Activated T-cell treated with anti-CD3 and anti-CD28 coated beads, Interleukin-2, amount 50 U/mL, for 48 hours (primary cell): ENCODE data around the gene CCNQ.
A peak's percentile ranks its signal among the peaks of the same experiment; 100 is the strongest.

Experiments used
- DNase-seq, 2 experiments: peaks; one replicate each; pipeline ENCODE4 v3.0.0-alpha.2; 2020

The CCNQ gene

DNA sequence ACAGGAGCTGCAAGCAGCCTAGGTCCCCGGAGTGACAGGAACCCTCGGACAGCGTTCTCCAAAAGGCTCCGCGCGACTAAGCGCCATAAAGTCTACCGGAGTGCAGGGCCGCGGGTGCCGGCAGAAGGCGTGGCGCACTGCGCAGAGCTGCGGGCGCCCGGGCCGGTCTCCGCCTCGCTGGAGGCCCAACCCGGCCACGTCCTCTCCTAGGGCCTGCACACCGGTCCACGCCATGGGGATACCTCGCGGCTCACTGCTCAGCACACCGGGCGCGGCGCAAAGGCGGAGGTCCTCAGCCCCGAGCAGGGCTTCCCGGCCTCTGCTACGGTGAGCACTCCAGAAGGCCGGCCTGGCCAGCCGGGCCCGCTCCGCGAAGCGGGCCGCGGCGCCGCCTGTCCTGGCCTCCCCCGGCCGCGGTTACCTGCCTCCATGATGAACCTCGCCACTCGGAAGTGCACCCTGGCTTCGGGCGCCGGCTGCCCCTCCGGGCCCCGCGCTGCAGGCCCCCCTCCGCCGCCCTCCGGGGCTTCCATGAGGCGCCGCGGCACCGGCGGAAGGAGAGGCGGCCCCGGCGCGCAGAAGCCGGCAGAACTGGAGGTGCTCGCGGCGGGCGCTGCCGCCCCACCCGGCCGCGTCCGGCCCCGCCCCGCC, at the start of gene CCNQ:
Gene CCNQ, minus strand, starts transcription at position 599 of the 651 bp plus-strand sequence. Its CDS starts 66 bp downstream, at position 533.
- peak; percentile 40 to 56 for DNase-seq

- peak; percentile 19 to 20 for DNase-seq
Measured at GRCh38 chrX:153647461-153648357, 48.8 kb upstream of the CCNQ start.

- DNase-seq, result peak; percentile 22 to 36
Measured at GRCh38 chrX:153646620-153647373, 47.9 kb upstream of the CCNQ start, which contains the start of gene DUSP9. DUSP9 (plus strand) TSS chrX:153647203; CDS start chrX:153647954, 751 bp downstream.

GRCh38 chrX:153645921-153646488, 47.1 kb upstream of the CCNQ start:
- no peak for DNase-seq

DNA sequence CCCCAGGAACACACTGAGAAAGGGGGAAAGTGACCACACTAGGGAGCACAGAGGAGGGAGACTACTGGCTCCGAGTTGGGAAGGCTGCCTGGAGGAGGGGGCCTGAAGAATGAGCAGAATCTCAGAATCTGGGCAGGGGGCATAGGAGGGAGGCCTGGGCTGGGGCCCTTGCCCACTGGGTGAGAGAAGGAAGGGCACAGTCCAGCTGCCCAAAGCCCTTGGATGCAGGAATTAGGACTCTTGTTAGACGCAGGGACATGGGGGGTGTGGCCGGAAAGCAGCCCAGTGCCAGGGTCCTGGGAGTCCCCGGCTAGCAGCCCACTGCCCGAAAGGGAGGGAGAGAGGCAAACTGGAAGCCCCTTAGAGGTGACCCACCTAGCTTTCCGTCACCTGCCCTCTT, 46.2 kb upstream of the CCNQ start:
- no peak for DNase-seq

DNA sequence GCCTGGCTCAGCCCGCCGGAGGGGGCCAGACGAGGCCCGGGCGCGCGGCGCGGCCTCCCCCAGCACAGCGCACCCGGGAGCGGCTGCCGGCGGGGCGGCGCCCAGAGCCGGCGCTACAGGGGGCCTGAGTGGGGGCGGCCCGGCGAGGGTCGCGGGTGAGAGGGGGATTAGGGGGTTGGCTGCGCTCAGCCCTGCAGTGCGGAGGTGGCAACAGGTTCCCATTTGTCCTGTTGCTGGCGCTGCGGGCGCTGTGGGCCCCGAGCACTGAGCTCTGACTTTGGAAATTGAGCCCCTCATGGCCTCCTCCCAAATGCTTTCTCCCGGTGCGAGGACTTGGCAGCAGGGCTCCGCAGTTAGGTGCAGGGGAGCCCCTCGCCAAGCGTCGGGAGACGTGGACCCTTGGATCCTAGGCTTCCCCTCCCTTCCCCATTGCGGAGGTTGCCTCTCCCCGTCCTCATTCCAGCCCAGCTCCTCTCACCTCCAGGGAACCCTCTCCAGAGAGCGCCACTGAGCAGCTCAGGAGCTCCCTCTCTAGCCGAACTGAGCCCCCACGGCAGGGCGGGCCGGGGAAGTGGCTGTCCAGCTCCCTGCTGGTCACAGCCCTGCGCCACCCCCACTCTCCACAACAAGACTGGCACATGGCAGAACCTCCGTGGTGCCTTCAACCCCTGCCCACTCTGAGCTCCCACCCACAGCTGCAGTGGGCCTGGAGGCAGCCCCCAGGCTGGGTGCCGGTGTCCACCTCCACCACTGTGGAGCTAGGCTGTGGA, 45.6 kb upstream of the CCNQ start:
- no peak for DNase-seq

GRCh38 chrX:153643431-153644351, 44.8 kb upstream of the CCNQ start:
- no peak for DNase-seq

DNA sequence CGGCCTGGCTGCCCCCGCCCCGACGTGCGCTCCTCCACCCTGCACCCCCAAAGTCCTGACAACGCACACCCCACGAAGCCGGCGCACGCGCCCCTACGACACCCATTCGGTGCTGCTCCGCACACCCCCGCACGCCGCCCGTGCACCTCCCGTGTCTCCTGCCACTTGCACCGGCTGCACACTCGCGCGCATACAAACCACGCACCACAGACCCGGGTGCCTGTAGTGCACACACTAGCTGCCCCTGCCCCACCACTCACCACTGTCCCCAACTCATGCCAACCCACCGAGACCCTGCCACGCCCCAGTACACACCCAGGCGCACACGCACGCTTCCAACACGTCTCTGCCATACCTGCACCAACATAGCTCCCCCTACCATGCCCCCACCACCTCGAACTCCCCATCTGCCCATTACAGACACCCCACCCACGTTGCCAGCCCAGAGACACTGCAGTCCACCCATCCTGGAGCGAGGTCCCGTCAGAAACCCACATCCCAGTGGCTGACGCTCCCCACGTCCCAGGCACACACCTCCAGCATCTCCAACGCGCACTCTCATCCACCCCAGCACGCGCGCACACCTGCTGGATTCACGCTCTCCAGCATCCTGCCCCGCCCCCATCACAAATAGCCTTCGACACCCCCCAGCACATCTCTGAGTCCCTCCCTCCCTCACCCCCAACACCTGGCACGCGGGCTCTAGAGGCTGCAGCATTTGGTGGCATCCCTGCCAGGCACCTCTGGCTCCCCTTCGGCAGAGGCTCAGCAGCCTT, 43.9 kb upstream of the CCNQ start:
- no peak for DNase-seq

- DNase-seq, result no peak
Measured at GRCh38 chrX:153642051-153642654, 43.2 kb upstream of the CCNQ start.

DNA sequence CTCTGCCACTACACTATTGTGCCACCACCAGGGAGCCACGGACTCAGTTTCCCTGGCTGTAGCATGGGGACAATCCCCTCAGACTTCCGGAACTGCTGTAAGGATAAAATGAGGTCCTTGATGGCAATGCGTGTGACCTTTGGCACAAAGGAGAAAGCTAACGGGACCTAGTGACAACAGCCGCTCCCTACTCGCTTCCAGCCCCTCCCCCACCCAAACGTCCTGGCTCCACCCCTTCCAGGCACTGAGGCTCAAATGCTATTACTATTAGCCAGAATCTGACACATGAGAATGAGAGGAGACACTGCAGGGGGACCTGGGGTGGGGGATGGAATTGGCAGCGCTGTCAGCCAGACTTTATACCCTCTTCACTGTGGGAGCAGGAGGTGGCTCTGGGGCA, 42.7 kb upstream of the CCNQ start:
- DNase-seq, result no peak

- DNase-seq, result no peak
Measured at GRCh38 chrX:153640736-153641575, 42.0 kb upstream of the CCNQ start.

DNA sequence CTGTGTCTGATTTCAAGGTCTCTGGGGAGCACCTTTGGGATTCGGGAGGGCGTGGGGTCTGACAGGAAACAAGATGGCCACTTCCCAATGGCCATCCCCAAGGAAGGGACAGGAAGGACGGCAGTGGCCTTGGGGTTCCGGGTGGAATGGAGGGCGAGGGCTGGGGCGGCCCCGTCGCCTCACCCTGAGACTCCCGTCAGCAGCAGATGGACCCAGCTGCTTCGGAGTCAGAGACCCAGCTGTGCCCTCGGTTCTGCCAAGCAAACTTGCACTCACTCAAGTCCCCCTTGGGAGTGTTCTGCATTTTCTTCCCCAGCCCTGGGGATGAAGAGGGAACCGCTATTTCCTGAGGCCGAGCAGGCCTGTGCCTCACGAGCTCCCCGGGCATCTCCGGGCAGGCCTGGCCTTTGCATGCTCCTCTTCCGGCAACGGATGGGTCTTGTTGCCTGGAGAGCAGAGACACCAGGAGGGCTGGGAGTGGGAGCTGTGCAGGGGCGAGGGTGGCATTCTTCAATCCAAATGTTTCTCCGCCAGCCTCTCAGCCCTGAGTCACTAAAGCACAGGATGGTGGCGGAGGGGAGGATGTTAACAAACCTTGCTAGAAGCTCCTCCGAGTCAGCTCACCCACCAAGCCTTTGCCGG, 41.2 kb upstream of the CCNQ start:
- DNase-seq, result no peak

DNA sequence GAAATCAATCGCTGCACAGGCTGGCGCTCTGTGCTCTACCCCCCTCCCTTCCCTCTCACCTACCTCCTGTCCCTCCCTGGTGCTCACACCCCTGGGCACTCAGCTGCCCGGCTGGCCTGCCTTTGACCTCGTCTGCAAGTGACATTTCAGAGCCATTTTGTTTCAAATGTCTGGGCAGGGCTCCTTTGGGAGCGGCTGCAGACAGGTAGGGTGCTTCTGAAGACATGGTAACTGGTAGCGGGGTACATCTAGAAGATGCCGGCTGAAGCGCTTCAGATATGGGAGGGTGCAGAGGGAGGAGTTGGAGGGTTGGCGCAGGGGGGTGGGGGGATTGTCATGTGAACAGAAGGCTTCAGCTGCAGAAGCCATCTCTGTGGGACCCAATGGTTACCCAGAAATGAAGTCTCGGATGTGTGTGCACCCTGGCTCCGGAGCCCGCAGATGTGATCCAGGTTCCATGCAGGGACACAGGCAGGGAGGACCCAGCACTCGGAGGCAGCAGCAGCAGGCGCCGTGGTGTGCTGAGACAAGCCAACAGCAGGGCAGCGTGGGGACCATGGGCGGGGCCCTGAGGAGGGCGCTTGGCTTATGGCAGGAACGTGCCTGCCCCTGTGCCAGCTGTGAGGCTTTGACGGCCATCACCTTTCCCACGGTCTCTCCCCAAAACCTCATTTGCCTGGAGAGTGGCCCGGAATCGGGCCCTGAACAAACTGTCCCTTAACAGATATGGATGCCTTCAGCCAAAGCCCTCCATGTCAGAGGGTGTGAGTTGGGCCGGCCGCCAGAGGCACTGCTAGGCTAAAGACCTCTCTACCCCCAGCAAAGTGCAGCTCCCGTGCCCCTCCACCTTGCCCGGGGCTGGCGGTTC, 40.5 kb upstream of the CCNQ start:
- no peak for DNase-seq

DNA sequence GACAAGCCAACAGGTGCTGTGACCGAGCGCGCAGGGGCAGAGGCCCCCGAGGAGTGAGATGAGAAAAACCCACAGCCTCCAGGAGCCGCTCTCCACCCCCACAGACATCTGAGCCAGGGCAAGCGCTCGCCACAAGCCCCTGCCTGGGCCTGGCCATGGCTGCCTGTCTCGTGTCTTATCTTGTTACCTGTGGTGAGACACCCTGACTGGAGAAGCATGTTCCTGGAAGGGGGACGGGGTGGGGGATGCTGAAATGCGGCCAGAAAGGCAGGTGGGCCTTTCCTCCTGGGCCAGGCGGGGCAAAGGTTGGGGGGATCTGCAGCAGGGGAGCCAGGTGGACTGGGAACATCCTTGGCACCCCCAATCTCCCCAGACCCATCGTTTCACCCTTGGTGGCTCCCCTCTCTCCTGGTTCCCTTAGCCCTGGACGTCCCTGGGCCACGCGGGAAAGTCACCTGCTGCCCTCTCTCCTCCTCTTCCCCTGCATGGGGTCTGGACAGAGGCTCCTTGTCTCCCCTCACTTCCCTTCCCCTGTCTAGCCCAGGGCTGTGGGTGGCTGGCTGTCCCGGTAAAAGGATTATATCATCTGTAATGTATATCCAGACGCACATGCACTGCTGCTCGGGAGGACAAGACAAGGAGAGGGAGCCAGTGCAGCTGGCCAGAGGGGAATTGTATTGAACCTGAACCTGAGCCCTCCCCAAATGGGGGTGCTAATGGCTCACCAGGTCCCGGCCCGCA, 39.7 kb upstream of the CCNQ start:
- DNase-seq, result no peak

- DNase-seq, result no peak
Measured at GRCh38 chrX:153638041-153638371, 39.1 kb upstream of the CCNQ start.
